Caco-2 (cell line): ENCODE results near the gene MAP7. TPM values are rescaled to one million over a fixed set of nuclear protein-coding genes. Genes with fewer than 3 reads are reported as not detected.

ENCODE experiments used
- BruUV-seq: library from RNA; stranded (reverse); fragments of 400-500 nt; replicated peaks from 2 replicates; lab custom pipeline; 2021; lab: Mats Ljungman, UMichigan
- CTCF ChIA-PET: fragments of 300-600 bp; sonication (Branson Sonifier 250); formaldehyde crosslinking; loops from one replicate; lab custom pipeline; 2022; ENCODE audit warnings: antibody characterized with exemption; lab: Charles Lee
- POLR2A ChIA-PET: fragments of 300-600 bp; sonication (Branson Sonifier 250); formaldehyde crosslinking; loops from one replicate; lab custom pipeline; 2022; ENCODE audit warnings: antibody characterized with exemption; lab: Charles Lee
- DNase-seq, 2 experiments: peaks; one replicate each; pipeline versions ENCODE4 v3.0.0 to v3.0.0-alpha.2; 2020 to 2022
- H3K27me3 ChIP-seq: replicated peaks from 2 replicates; pipeline ENCODE4 v1.6.0; 2011; ENCODE audit warnings: low read length; ENCODE audit not compliant: control insufficient read depth, insufficient read depth
- H3K36me3 ChIP-seq: 2 replicates; pipeline ENCODE4 v1.5.1; 2011; ENCODE audit warnings: low read length; ENCODE audit not compliant: control insufficient read depth, insufficient read depth
- H3K4me1 ChIP-seq: fragments of 250-450 bp; sonication (Bioruptor Pico); 2 replicates; pipeline ENCODE4 v1.5.1; 2020; ENCODE audit warnings: mild to moderate bottlenecking
- H3K4me3 ChIP-seq: 2 replicates; pipeline ENCODE4 v1.5.1; 2011; ENCODE audit warnings: low read depth, mild to moderate bottlenecking, control low read depth, low read length
- H3K9me3 ChIP-seq: fragments of 250-450 bp; sonication (Bioruptor Pico); 2 replicates; pipeline ENCODE4 v1.5.1; 2020; ENCODE audit warnings: mild to moderate bottlenecking, moderate library complexity
- H3K27ac Mint-ChIP-seq: one replicate; pipeline ENCODE4 v1.8.0; 2022; ENCODE audit warnings: mixed read lengths; ENCODE audit not compliant: unreplicated experiment
- H3K27me3 Mint-ChIP-seq: one replicate; pipeline ENCODE4 v1.8.0; 2022; ENCODE audit warnings: mixed read lengths; ENCODE audit not compliant: insufficient read depth, unreplicated experiment
- H3K36me3 Mint-ChIP-seq: one replicate; pipeline ENCODE4 v1.8.0; 2022; ENCODE audit warnings: mild to moderate bottlenecking, mixed read lengths; ENCODE audit not compliant: insufficient read depth, unreplicated experiment
- H3K4me1 Mint-ChIP-seq: one replicate; pipeline ENCODE4 v1.8.0; 2022; ENCODE audit warnings: low read depth, mixed read lengths; ENCODE audit not compliant: unreplicated experiment
- H3K4me3 Mint-ChIP-seq: one replicate; pipeline ENCODE4 v1.8.0; 2022; ENCODE audit warnings: mild to moderate bottlenecking, moderate library complexity, mixed read lengths; ENCODE audit not compliant: unreplicated experiment
- H3K9me3 Mint-ChIP-seq: one replicate; pipeline ENCODE4 v1.8.0; 2022; ENCODE audit warnings: mixed read lengths; ENCODE audit not compliant: unreplicated experiment
- CTCF ChIP-seq, 2 experiments: fragments of 200-600 bp in 1 of 2; IDR thresholded peaks; 1 replicate in 1 of 2; 2 replicates in 1 of 2; pipeline versions ENCODE4 v1.5.1 to v1.8.0; 2011 to 2022; ENCODE audit warnings: antibody characterized with exemption in 1 of 2, control low read depth in 1 of 2, inconsistent platforms in 1 of 2, low read depth in 1 of 2, low read length in 1 of 2, mild to moderate bottlenecking in 1 of 2, moderate library complexity in 1 of 2; ENCODE audit not compliant: insufficient read depth in 1 of 2, severe bottlenecking in 1 of 2, unreplicated experiment in 1 of 2
- intact Hi-C: fragments of 100-400 bp; cut with micrococcal nuclease; formaldehyde crosslinking; loops from one replicate; pipeline ENCODE4 v1.10.0; 2022; ENCODE audit not compliant: unreplicated experiment
- total RNA-seq: library from RNA; stranded (reverse); gene quantifications from 2 replicates; pipeline ENCODE4 v1.2.3, GENCODE V29; 2022

Gene MAP7
- total RNA-seq, 1 experiment from 2014 or later = 55.3 TPM

GRCh38 chr6:136466777-136467176 is 83.4 kb downstream of the MAP7 start:
- H3K4me3 ChIP-seq = no peak overlapping the region
- POLR2A ChIA-PET = no interaction called here
- H3K36me3 ChIP-seq = no peaks in the 10 kb centered on the region
- no TSS peak for BruUV-seq
- no peaks in the 10 kb centered on the region for H3K9me3 ChIP-seq
- Mint-ChIP-seq H3K27me3 (no peaks in the 10 kb centered on the region), H3K9me3 (no peaks in the 10 kb centered on the region), H3K4me3 (no peak overlapping the region), H3K4me1 (no peaks in the 10 kb centered on the region), H3K27ac (no peak overlapping the region), H3K36me3 (peaks cover 6% of the 10 kb centered on the region)
- TF ChIP-seq CTCF (IDR thresholded peaks at IDR 0.05; ENCODE audit: insufficient read depth in 1 of 2, low read depth in 1 of 2, low read length in 1 of 2, severe bottlenecking in 1 of 2, unreplicated experiment in 1 of 2) = no peak
- intact Hi-C loops = no loop called here
- H3K4me1 ChIP-seq = no peaks in the 10 kb centered on the region
- no peak for DNase-seq
- no peaks in the 10 kb centered on the region for H3K27me3 ChIP-seq
- CTCF ChIA-PET = no interaction called here

- Histone ChIP-seq H3K27me3 (no peaks in the 10 kb centered on the region), H3K36me3 (no peaks in the 10 kb centered on the region), H3K9me3 (no peaks in the 10 kb centered on the region), H3K4me3 (no peak overlapping the region), H3K4me1 (no peaks in the 10 kb centered on the region)
- H3K4me1 Mint-ChIP-seq = no peaks in the 10 kb centered on the region
- TF ChIP-seq CTCF (IDR thresholded peaks at IDR 0.05; ENCODE audit: insufficient read depth in 1 of 2, low read depth in 1 of 2, low read length in 1 of 2, severe bottlenecking in 1 of 2, unreplicated experiment in 1 of 2) = no peak
- no peaks in the 10 kb centered on the region for H3K27me3 Mint-ChIP-seq
- peaks cover 6% of the 10 kb centered on the region for H3K36me3 Mint-ChIP-seq
- no peak overlapping the region for H3K4me3 Mint-ChIP-seq
- BruUV-seq = no TSS peak
- intact Hi-C loops = no loop called here
- H3K9me3 Mint-ChIP-seq = no peaks in the 10 kb centered on the region
- POLR2A ChIA-PET = no interaction called here
- no peak for DNase-seq
- no peak overlapping the region for H3K27ac Mint-ChIP-seq
- CTCF ChIA-PET = no interaction called here
These were observed 84.4 kb downstream of the MAP7 start for GRCh38 chr6:136465766-136466303.

GRCh38 chr6:136464874-136465273 is 85.3 kb downstream of the MAP7 start:
- Histone ChIP-seq H3K4me1 (no peaks in the 10 kb centered on the region), H3K36me3 (no peaks in the 10 kb centered on the region), H3K27me3 (no peaks in the 10 kb centered on the region), H3K9me3 (no peaks in the 10 kb centered on the region), H3K4me3 (no peak overlapping the region)
- no TSS peak for BruUV-seq
- H3K4me3 Mint-ChIP-seq = no peak overlapping the region
- ChIA-PET POLR2A (no interaction called here), CTCF (no interaction called here)
- no peak overlapping the region for H3K27ac Mint-ChIP-seq
- intact Hi-C loops = no loop called here
- TF ChIP-seq CTCF (IDR thresholded peaks at IDR 0.05; ENCODE audit: insufficient read depth in 1 of 2, low read depth in 1 of 2, low read length in 1 of 2, severe bottlenecking in 1 of 2, unreplicated experiment in 1 of 2) = no peak
- no peaks in the 10 kb centered on the region for H3K4me1 Mint-ChIP-seq
- H3K27me3 Mint-ChIP-seq = no peaks in the 10 kb centered on the region
- H3K9me3 Mint-ChIP-seq = no peaks in the 10 kb centered on the region
- DNase-seq = no peak
- H3K36me3 Mint-ChIP-seq = peaks cover 1% of the 10 kb centered on the region
